Neural cell (in vitro differentiated cells): Measurements from ENCODE around the gene C3AR1. TPM values are rescaled to one million over a fixed set of nuclear protein-coding genes. Genes with fewer than 3 reads are reported as not detected.

Experiments used
- H2AFZ ChIP-seq: fragments of 200-600, 300-800 bp; sonication (generic), shearing (Covaris generic); 2 replicates; pipeline ENCODE4 v1.6.0; 2014; ENCODE audit warnings: low read depth, mild to moderate bottlenecking, antibody characterized with exemption, low read length, moderate library complexity
- H3F3A ChIP-seq: fragments of 200-600 bp; shearing (Covaris generic); 2 replicates; pipeline ENCODE4 v1.6.1; 2016; ENCODE audit warnings: mild to moderate bottlenecking, moderate library complexity, mixed read lengths, antibody characterized with exemption, low read length; ENCODE audit not compliant: insufficient read depth, poor library complexity, severe bottlenecking
- H3K27ac ChIP-seq: fragments of 200-600, 300-800 bp; sonication (generic), shearing (Covaris generic); 2 replicates; pipeline ENCODE4 v1.5.1; 2014; ENCODE audit warnings: mild to moderate bottlenecking, low read length, moderate library complexity
- H3K27me3 ChIP-seq: fragments of 300-800, 200-600 bp; sonication (generic), shearing (Covaris generic); 2 replicates; pipeline ENCODE4 v1.6.0; 2014; ENCODE audit warnings: mild to moderate bottlenecking, low read depth, low read length, moderate library complexity; ENCODE audit not compliant: insufficient read depth
- H3K36me3 ChIP-seq: fragments of 300-800, 200-600 bp; sonication (generic), shearing (Covaris generic); 2 replicates; pipeline ENCODE4 v1.5.1; 2014; ENCODE audit warnings: mild to moderate bottlenecking, antibody characterized with exemption, low read length, moderate library complexity; ENCODE audit not compliant: insufficient read depth
- H3K4me2 ChIP-seq: fragments of 300-800, 200-600 bp; sonication (generic), shearing (Covaris generic); 2 replicates; pipeline ENCODE4 v1.6.0; 2014; ENCODE audit warnings: mild to moderate bottlenecking, low read length
- H3K4me3 ChIP-seq: fragments of 300-800, 200-600 bp; sonication (generic), shearing (Covaris generic); 2 replicates; pipeline ENCODE4 v1.5.1; 2014; ENCODE audit warnings: mild to moderate bottlenecking, low read length, moderate library complexity
- H3K79me2 ChIP-seq: fragments of 200-600 bp; shearing (Covaris generic); replicated peaks from 2 replicates; pipeline ENCODE4 v1.6.0; 2014; ENCODE audit warnings: mild to moderate bottlenecking, low read length, moderate library complexity; ENCODE audit not compliant: insufficient read depth
- H3K9ac ChIP-seq: fragments of 300-800, 200-600 bp; sonication (generic), shearing (Covaris generic); 2 replicates; pipeline ENCODE4 v1.6.1; 2016; ENCODE audit warnings: mild to moderate bottlenecking, low read length, mixed read lengths
- H3K9me2 ChIP-seq: fragments of 200-600 bp; shearing (Covaris generic); 2 replicates; pipeline ENCODE4 v1.6.1; 2016; ENCODE audit warnings: mild to moderate bottlenecking, low read length, mixed read lengths; ENCODE audit not compliant: insufficient read depth
- H3K9me3 ChIP-seq: fragments of 200-600, 300-800 bp; sonication (generic), shearing (Covaris generic); 2 replicates; pipeline ENCODE4 v1.6.1; 2016; ENCODE audit warnings: mild to moderate bottlenecking, mixed run types, low read length, moderate library complexity, mixed read lengths
- H4K20me1 ChIP-seq: fragments of 200-600 bp; shearing (Covaris generic); 2 replicates; pipeline ENCODE4 v1.6.1; 2016; ENCODE audit warnings: mild to moderate bottlenecking, mixed run types; ENCODE audit not compliant: insufficient read depth
- EP300 ChIP-seq: fragments of 450-650 bp; conservative IDR thresholded peaks from 2 replicates; pipeline ENCODE4 v1.6.1; 2014; ENCODE audit warnings: antibody characterized with exemption, mild to moderate bottlenecking, moderate library complexity; ENCODE audit not compliant: poor library complexity, severe bottlenecking
- EZH2 ChIP-seq: fragments of 200-600, 300-800 bp; shearing (Covaris generic), sonication (generic); IDR thresholded peaks from 2 replicates; pipeline ENCODE4 v1.6.1; 2014; ENCODE audit warnings: antibody characterized with exemption, low read length, borderline replicate concordance, mild to moderate bottlenecking; ENCODE audit not compliant: insufficient read depth, poor library complexity, severe bottlenecking
- MXI1 ChIP-seq: fragments of 450-650 bp; conservative IDR thresholded peaks from 2 replicates; pipeline ENCODE4 v1.6.1; 2014; ENCODE audit warnings: antibody characterized with exemption, mild to moderate bottlenecking; ENCODE audit not compliant: poor library complexity, severe bottlenecking
- POLR2AphosphoS5 ChIP-seq: IDR thresholded peaks from 2 replicates; pipeline ENCODE4 v1.6.1; 2012
- RAD21 ChIP-seq: fragments of 450-650 bp; conservative IDR thresholded peaks from 2 replicates; pipeline ENCODE4 v1.6.1; 2014; ENCODE audit warnings: antibody characterized with exemption, mild to moderate bottlenecking, moderate library complexity
- SMC3 ChIP-seq: fragments of 450-650 bp; conservative IDR thresholded peaks from 2 replicates; pipeline ENCODE4 v1.6.1; 2014; ENCODE audit warnings: antibody characterized with exemption, mild to moderate bottlenecking, moderate library complexity; ENCODE audit not compliant: poor library complexity
- TAF1 ChIP-seq: IDR thresholded peaks from 2 replicates; pipeline ENCODE4 v1.6.1; 2012; ENCODE audit warnings: low read depth
- polyA plus RNA-seq: library from polyadenylated mRNA; depleted of rRNA; stranded (reverse); fragments of >200 nt; gene quantifications from 2 replicates; pipeline ENCODE4 v1.2.3, GENCODE V29; 2014
- TF ChIP-seq, protein P1 (sequence below): IDR thresholded peaks from 2 replicates; pipeline ENCODE4 v1.6.1; 2012; ENCODE audit warnings: borderline replicate concordance
- TF ChIP-seq, protein P2 (sequence below): fragments of 450-650 bp; IDR thresholded peaks from 2 replicates; pipeline ENCODE4 v1.5.1; 2014; ENCODE audit warnings: antibody characterized with exemption, mild to moderate bottlenecking, moderate library complexity; ENCODE audit not compliant: poor library complexity, severe bottlenecking

C3AR1 gene
- polyA plus RNA-seq, 1 donor from 2014 or later, result not detected

DNA sequence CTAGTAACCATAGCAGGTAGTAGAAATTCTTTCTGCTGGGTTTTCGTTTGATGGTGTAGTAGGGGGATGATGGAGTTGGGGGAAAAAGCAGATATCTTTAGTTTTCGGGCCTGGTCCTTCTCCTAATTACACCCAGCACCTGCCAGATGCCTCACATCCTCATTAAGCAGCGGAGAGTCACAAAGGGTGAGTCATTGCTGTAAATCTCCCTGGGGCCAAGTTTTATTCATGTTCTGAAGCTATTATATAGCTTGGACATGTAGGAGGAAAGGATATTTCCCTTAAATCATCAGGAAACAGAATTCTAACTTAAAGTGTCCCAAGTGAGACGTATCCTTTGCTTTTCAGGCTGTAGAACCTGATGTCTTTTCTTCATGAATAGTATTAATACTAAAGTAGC lies 11.0 kb upstream of the C3AR1 start:
- Histone ChIP-seq H3K79me2 (no peaks in the 10 kb centered on the region), H3K9me3 (no peaks in the 10 kb centered on the region), H3K27me3 (no peaks in the 10 kb centered on the region), H3K4me2 (no peak overlapping the region), H3F3A (no peaks in the 10 kb centered on the region), H3K9ac (no peak overlapping the region), H4K20me1 (no peaks in the 10 kb centered on the region), H3K9me2 (no peaks in the 10 kb centered on the region), H2AFZ (no peak overlapping the region), H3K4me3 (no peak overlapping the region), H3K36me3 (no peaks in the 10 kb centered on the region), H3K27ac (no peak overlapping the region)
- TF ChIP-seq, protein P1, sequence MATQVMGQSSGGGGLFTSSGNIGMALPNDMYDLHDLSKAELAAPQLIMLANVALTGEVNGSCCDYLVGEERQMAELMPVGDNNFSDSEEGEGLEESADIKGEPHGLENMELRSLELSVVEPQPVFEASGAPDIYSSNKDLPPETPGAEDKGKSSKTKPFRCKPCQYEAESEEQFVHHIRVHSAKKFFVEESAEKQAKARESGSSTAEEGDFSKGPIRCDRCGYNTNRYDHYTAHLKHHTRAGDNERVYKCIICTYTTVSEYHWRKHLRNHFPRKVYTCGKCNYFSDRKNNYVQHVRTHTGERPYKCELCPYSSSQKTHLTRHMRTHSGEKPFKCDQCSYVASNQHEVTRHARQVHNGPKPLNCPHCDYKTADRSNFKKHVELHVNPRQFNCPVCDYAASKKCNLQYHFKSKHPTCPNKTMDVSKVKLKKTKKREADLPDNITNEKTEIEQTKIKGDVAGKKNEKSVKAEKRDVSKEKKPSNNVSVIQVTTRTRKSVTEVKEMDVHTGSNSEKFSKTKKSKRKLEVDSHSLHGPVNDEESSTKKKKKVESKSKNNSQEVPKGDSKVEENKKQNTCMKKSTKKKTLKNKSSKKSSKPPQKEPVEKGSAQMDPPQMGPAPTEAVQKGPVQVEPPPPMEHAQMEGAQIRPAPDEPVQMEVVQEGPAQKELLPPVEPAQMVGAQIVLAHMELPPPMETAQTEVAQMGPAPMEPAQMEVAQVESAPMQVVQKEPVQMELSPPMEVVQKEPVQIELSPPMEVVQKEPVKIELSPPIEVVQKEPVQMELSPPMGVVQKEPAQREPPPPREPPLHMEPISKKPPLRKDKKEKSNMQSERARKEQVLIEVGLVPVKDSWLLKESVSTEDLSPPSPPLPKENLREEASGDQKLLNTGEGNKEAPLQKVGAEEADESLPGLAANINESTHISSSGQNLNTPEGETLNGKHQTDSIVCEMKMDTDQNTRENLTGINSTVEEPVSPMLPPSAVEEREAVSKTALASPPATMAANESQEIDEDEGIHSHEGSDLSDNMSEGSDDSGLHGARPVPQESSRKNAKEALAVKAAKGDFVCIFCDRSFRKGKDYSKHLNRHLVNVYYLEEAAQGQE, result no peak
- TF ChIP-seq TAF1 (no peak), EP300 (no peak), POLR2AphosphoS5 (no peak)

DNA sequence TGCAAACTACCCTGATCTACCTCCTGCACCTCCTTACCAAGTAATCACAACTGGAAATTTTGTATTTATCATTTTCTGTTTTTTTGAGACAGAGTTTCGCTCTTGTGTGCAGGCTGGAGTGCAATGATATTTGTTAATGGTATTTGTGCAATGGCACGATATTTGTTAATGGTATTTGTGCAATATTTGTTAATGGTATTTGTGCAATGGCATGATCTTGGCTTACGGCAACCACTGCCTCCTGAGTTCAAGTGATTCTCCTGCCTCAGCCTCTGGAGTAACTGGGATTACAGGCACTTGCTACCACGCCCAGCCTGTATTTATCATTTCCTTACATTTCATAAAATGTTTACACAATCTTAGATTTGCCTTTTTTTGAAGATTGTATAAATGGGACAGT lies 10.2 kb upstream of the C3AR1 start:
- Histone ChIP-seq H2AFZ (no peak overlapping the region), H3K9me3 (no peaks in the 10 kb centered on the region), H3K79me2 (no peaks in the 10 kb centered on the region), H3K4me2 (no peak overlapping the region), H3K27ac (no peak overlapping the region), H3K9ac (no peak overlapping the region), H3K4me3 (no peak overlapping the region), H3K36me3 (no peaks in the 10 kb centered on the region), H4K20me1 (no peaks in the 10 kb centered on the region), H3F3A (no peaks in the 10 kb centered on the region), H3K9me2 (no peaks in the 10 kb centered on the region), H3K27me3 (no peaks in the 10 kb centered on the region)
- TF ChIP-seq TAF1, result no peak
- no peak for TF ChIP-seq RAD21
- TF ChIP-seq, protein P1, result no peak
- TF ChIP-seq EZH2, result no peak
- no peak for TF ChIP-seq EP300
- no peak for TF ChIP-seq POLR2AphosphoS5
- TF ChIP-seq, protein P2, sequence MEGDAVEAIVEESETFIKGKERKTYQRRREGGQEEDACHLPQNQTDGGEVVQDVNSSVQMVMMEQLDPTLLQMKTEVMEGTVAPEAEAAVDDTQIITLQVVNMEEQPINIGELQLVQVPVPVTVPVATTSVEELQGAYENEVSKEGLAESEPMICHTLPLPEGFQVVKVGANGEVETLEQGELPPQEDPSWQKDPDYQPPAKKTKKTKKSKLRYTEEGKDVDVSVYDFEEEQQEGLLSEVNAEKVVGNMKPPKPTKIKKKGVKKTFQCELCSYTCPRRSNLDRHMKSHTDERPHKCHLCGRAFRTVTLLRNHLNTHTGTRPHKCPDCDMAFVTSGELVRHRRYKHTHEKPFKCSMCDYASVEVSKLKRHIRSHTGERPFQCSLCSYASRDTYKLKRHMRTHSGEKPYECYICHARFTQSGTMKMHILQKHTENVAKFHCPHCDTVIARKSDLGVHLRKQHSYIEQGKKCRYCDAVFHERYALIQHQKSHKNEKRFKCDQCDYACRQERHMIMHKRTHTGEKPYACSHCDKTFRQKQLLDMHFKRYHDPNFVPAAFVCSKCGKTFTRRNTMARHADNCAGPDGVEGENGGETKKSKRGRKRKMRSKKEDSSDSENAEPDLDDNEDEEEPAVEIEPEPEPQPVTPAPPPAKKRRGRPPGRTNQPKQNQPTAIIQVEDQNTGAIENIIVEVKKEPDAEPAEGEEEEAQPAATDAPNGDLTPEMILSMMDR, result no peak
- TF ChIP-seq SMC3, result no peak
- TF ChIP-seq MXI1, result no peak
